H1 (cell line): ENCODE measurements around the gene SHANK1. TPM values are rescaled to one million over a fixed set of nuclear protein-coding genes. Genes with fewer than 3 reads are reported as not detected.
A peak's percentile ranks its signal among the peaks of the same experiment; 100 is the strongest.

ENCODE experiments used
- CTCF ChIA-PET: fragments of 300-600 bp; sonication (Branson Sonifier 250); formaldehyde crosslinking; loops from one replicate; lab custom pipeline; 2021; ENCODE audit not compliant: partially characterized antibody; lab: Charles Lee
- POLR2A ChIA-PET: fragments of 300-600 bp; sonication (Branson Sonifier 250); formaldehyde crosslinking; loops from one replicate; lab custom pipeline; 2021; ENCODE audit warnings: inconsistent platforms; ENCODE audit not compliant: partially characterized antibody; lab: Charles Lee
- DNase-seq, 2 experiments: peaks; one replicate each; pipeline versions ENCODE4 v3.0.0 to v3.0.0-alpha.2; 2010 to 2022; ENCODE audit warnings: low spot score in 2 of 2, low read depth in 1 of 2, mixed read lengths in 1 of 2
- FAIRE-seq: peaks from 2 replicates; lab custom pipeline; 2011; peaks lifted over from hg19 to GRCh38; lab: Jason Lieb, UNC
- H2AFZ ChIP-seq: 2 replicates; pipeline ENCODE4 v1.8.1; 2012; ENCODE audit warnings: low read length, inconsistent platforms
- H2AK5ac ChIP-seq: 2 replicates; pipeline ENCODE4 v1.6.1; 2013; ENCODE audit warnings: low read depth, low read length
- H2BK120ac ChIP-seq: replicated peaks from 2 replicates; pipeline ENCODE3; 2013; ENCODE audit warnings: low read depth, low read length, inconsistent platforms
- H2BK12ac ChIP-seq: 2 replicates; pipeline ENCODE4 v1.6.1; 2013; ENCODE audit warnings: low read depth, low read length
- H2BK15ac ChIP-seq: 2 replicates; pipeline ENCODE4 v1.6.1; 2013; ENCODE audit warnings: low read length
- H2BK20ac ChIP-seq: 2 replicates; pipeline ENCODE4 v1.6.1; 2013; ENCODE audit warnings: low read length
- H2BK5ac ChIP-seq: 2 replicates; pipeline ENCODE4 v1.6.1; 2013; ENCODE audit warnings: low read depth, low read length
- H3K14ac ChIP-seq: 2 replicates; pipeline ENCODE4 v1.6.1; 2013; ENCODE audit warnings: inconsistent platforms; ENCODE audit not compliant: insufficient read length
- H3K18ac ChIP-seq: 2 replicates; pipeline ENCODE4 v1.6.1; 2013; ENCODE audit warnings: low read length; ENCODE audit errors: extremely low read depth
- H3K23ac ChIP-seq: 2 replicates; pipeline ENCODE4 v1.6.1; 2013; ENCODE audit warnings: inconsistent platforms; ENCODE audit not compliant: insufficient read length
- H3K23me2 ChIP-seq: 2 replicates; pipeline ENCODE4 v1.6.1; 2013; ENCODE audit warnings: low read depth, low read length
- H3K27ac ChIP-seq: 2 replicates; pipeline ENCODE4 v1.6.1; 2011; ENCODE audit warnings: low read depth, low read length, inconsistent platforms
- H3K27me3 ChIP-seq, 4 experiments: replicated peaks in 1 of 4; 1 replicate in 1 of 4; 2 replicates in 3 of 4; pipeline versions ENCODE4 v1.6.1 to v1.8.1; 2011 to 2013; ENCODE audit warnings: low read length in 3 of 4, mild to moderate bottlenecking in 3 of 4, inconsistent platforms in 2 of 4, mixed read lengths in 2 of 4, moderate library complexity in 1 of 4; ENCODE audit not compliant: control insufficient read depth in 3 of 4, insufficient read depth in 3 of 4; ENCODE audit errors: extremely low read depth in 1 of 4
- H3K36me3 ChIP-seq, 4 experiments: 2 replicates each; pipeline versions ENCODE4 v1.6.1 to v1.8.1; 2011 to 2013; ENCODE audit warnings: mild to moderate bottlenecking in 4 of 4, low read length in 3 of 4, moderate library complexity in 2 of 4, control low read depth in 1 of 4, inconsistent platforms in 1 of 4; ENCODE audit not compliant: insufficient read depth in 4 of 4, control insufficient read depth in 2 of 4
- H3K4ac ChIP-seq: replicated peaks from 2 replicates; pipeline ENCODE3; 2013; ENCODE audit warnings: low read length, low read depth, mixed read lengths, inconsistent platforms; ENCODE audit not compliant: insufficient read length
- H3K4me1 ChIP-seq, 4 experiments: replicated peaks in 1 of 4; 1 replicate in 1 of 4; 2 replicates in 3 of 4; pipeline versions ENCODE4 v1.6.1 to v1.8.1; 2011 to 2013; ENCODE audit warnings: low read length in 3 of 4, inconsistent platforms in 2 of 4, mixed read lengths in 1 of 4; ENCODE audit not compliant: insufficient read depth in 4 of 4, control insufficient read depth in 3 of 4
- H3K4me2 ChIP-seq, 2 experiments: 2 replicates each; pipeline versions ENCODE4 v1.6.1 to v1.8.1; 2011 to 2013; ENCODE audit warnings: low read depth in 2 of 2, low read length in 2 of 2, control low read depth in 1 of 2, inconsistent platforms in 1 of 2, mild to moderate bottlenecking in 1 of 2; ENCODE audit not compliant: insufficient read depth in 1 of 2
- H3K4me3 ChIP-seq, 4 experiments: fragments of 200-600, 300-600 bp in 1 of 4; sonication (generic), shearing (Covaris generic), sonication (Bioruptor Twin) in 1 of 4; 2 replicates each; pipeline versions ENCODE4 v1.5.1 to v1.8.1; 2011 to 2016; ENCODE audit warnings: low read length in 4 of 4, low read depth in 3 of 4, control low read depth in 2 of 4, inconsistent platforms in 2 of 4, mild to moderate bottlenecking in 2 of 4, mixed read lengths in 1 of 4, moderate library complexity in 1 of 4; ENCODE audit not compliant: insufficient read depth in 2 of 4; ENCODE audit errors: extremely low read depth in 1 of 4
- H3K56ac ChIP-seq: replicated peaks from 2 replicates; pipeline ENCODE3; 2013; ENCODE audit warnings: low read depth, mild to moderate bottlenecking, mixed read lengths, low read length, inconsistent platforms; ENCODE audit not compliant: insufficient read length
- H3K79me1 ChIP-seq: 2 replicates; pipeline ENCODE4 v1.6.1; 2013; ENCODE audit warnings: low read depth, low read length, control low read depth
- H3K79me2 ChIP-seq, 2 experiments: 2 replicates each; pipeline versions ENCODE4 v1.6.1 to v1.8.1; 2012 to 2013; ENCODE audit warnings: low read length in 2 of 2, mild to moderate bottlenecking in 2 of 2, inconsistent platforms in 1 of 2; ENCODE audit not compliant: insufficient read depth in 2 of 2, control insufficient read depth in 1 of 2
- H3K9ac ChIP-seq, 4 experiments: replicated peaks in 1 of 4; 1 replicate in 1 of 4; 2 replicates in 3 of 4; pipeline versions ENCODE4 v1.6.1 to v1.8.1; 2011 to 2013; ENCODE audit warnings: low read depth in 3 of 4, low read length in 3 of 4, control low read depth in 2 of 4, mild to moderate bottlenecking in 2 of 4, moderate library complexity in 2 of 4, inconsistent platforms in 1 of 4; ENCODE audit errors: extremely low read depth in 1 of 4
- H3K9me3 ChIP-seq, 2 experiments: 2 replicates each; pipeline versions ENCODE4 v1.6.1 to v1.8.1; 2012 to 2013; ENCODE audit warnings: mild to moderate bottlenecking in 2 of 2, moderate library complexity in 2 of 2, control low read depth in 1 of 2, inconsistent platforms in 1 of 2, low read depth in 1 of 2, low read length in 1 of 2, mixed read lengths in 1 of 2; ENCODE audit not compliant: insufficient read depth in 2 of 2
- H4K20me1 ChIP-seq, 2 experiments: replicated peaks in 1 of 2; 2 replicates each; pipeline versions ENCODE3 to v1.8.1; 2011 to 2013; ENCODE audit warnings: inconsistent platforms in 2 of 2, low read length in 2 of 2, mild to moderate bottlenecking in 1 of 2; ENCODE audit not compliant: insufficient read depth in 2 of 2, control insufficient read depth in 1 of 2
- H4K5ac ChIP-seq: 2 replicates; pipeline ENCODE4 v1.6.1; 2013; ENCODE audit warnings: low read length, low read depth, mixed read lengths, inconsistent platforms; ENCODE audit not compliant: insufficient read length
- H4K8ac ChIP-seq: 2 replicates; pipeline ENCODE4 v1.8.0; 2013; ENCODE audit warnings: mild to moderate bottlenecking, moderate library complexity, low read length, inconsistent platforms; ENCODE audit not compliant: insufficient read depth; ENCODE audit errors: extremely low read depth
- H4K91ac ChIP-seq: replicated peaks from 2 replicates; pipeline ENCODE3; 2013; ENCODE audit warnings: low read length, mixed read lengths, inconsistent platforms; ENCODE audit not compliant: insufficient read length
- BCL11A ChIP-seq, 2 experiments: IDR thresholded peaks; one replicate each; pipeline ENCODE4 v1.6.1; 2011; ENCODE audit warnings: low read depth in 2 of 2, low read length in 2 of 2, mild to moderate bottlenecking in 2 of 2
- CBX5 ChIP-seq: fragments of 300-800, 300-1000 bp; sonication (generic); IDR thresholded peaks from 2 replicates; pipeline ENCODE4 v1.7.1; 2016; ENCODE audit warnings: antibody characterized with exemption, low read length, low read depth
- CEBPB ChIP-seq: IDR thresholded peaks from 2 replicates; pipeline ENCODE4 v1.6.1; 2012; ENCODE audit warnings: low read depth, low read length
- CHD2 ChIP-seq: IDR thresholded peaks from 2 replicates; pipeline ENCODE4 v1.6.1; 2012; ENCODE audit warnings: low read length, improper control_type of control experiment
- JUND ChIP-seq: IDR thresholded peaks from 2 replicates; pipeline ENCODE4 v1.6.1; 2011; ENCODE audit warnings: mild to moderate bottlenecking, improper control_type of control experiment, low read length
- KDM5A ChIP-seq: fragments of 200-600 bp; IDR thresholded peaks from 2 replicates; pipeline ENCODE4 v1.7.1; 2012; ENCODE audit warnings: mild to moderate bottlenecking, low read length, inconsistent platforms, mixed read lengths
- MAFK ChIP-seq: IDR thresholded peaks from 2 replicates; pipeline ENCODE4 v1.6.1; 2012; ENCODE audit warnings: low read depth, mild to moderate bottlenecking, improper control_type of control experiment, low read length
- POLR2A ChIP-seq, 2 experiments: IDR thresholded peaks; 1 replicate in 1 of 2; 2 replicates in 1 of 2; pipeline ENCODE4 v1.6.1; 2011; ENCODE audit warnings: low read depth in 2 of 2, low read length in 2 of 2, mild to moderate bottlenecking in 2 of 2; ENCODE audit errors: control extremely low read depth in 1 of 2
- RXRA ChIP-seq: IDR thresholded peaks from 2 replicates; pipeline ENCODE4 v1.6.1; 2011; ENCODE audit warnings: low read depth, mild to moderate bottlenecking, low read length, moderate library complexity; ENCODE audit not compliant: insufficient read depth
- SIN3A ChIP-seq, 2 experiments: IDR thresholded peaks in 1 of 2; conservative IDR thresholded peaks in 1 of 2; 2 replicates each; pipeline ENCODE4 v1.6.1; 2011 to 2012; ENCODE audit warnings: low read length in 2 of 2, improper control_type of control experiment in 1 of 2, low read depth in 1 of 2, mild to moderate bottlenecking in 1 of 2
- SP1 ChIP-seq: IDR thresholded peaks from 2 replicates; pipeline ENCODE4 v1.6.1; 2011; ENCODE audit warnings: low read depth, low read length
- ZNF274 ChIP-seq: IDR thresholded peaks from 2 replicates; pipeline ENCODE4 v1.7.0; 2012; ENCODE audit warnings: low read length, borderline replicate concordance; ENCODE audit errors: extremely low read depth
- WGBS, 2 experiments: shearing (Covaris generic) in 1 of 2; methylation state at CpG; one replicate each; pipeline versions ENCODE4 v1.1.6 to v1.1.7; 2013 to 2015; ENCODE audit warnings: low lambda C conversion rate in 2 of 2, mixed read lengths in 2 of 2, inconsistent platforms in 1 of 2, low coverage in 1 of 2, missing lambda C conversion rate in 1 of 2; ENCODE audit not compliant: insufficient replicate concordance in 2 of 2, insufficient coverage in 1 of 2, insufficient read length in 1 of 2; ENCODE audit errors: extremely low coverage in 1 of 2, missing lambda C conversion rate in 1 of 2; 5-methylcytosine and 5-hydroxymethylcytosine counted together
- polyA plus RNA-seq, 7 experiments: library from polyadenylated mRNA; depleted of rRNA in 3 of 7; stranded (reverse) in 5 of 7; unstranded in 2 of 7; fragments of >200 nt in 5 of 7; fragments of 200-250 nt in 2 of 7; gene quantifications; 1 replicate in 5 of 7; 2 replicates in 1 of 7; 4 replicates in 1 of 7; pipeline versions ENCODE4 v1.2.1 to v1.2.3, GENCODE V29; 2011 to 2013; ENCODE audit warnings: missing spikeins in 2 of 7, mixed read lengths in 2 of 7
- total RNA-seq: library from RNA; stranded (reverse); fragmentation: NEBNext Ultra II Directional; extraction: Animal tissue kit (Norgen Biotek cat#: 25700); gene quantifications from 2 replicates; pipeline ENCODE4 v1.2.1, GENCODE V29; 2021

The SHANK1 gene
- total and polyA plus RNA-seq, 2 of the 8 experiments (the other 6 are each of a cell fraction or from before 2014, with no cell fraction given), result 1.1 to 3.7 TPM

- Histone ChIP-seq H3K27ac (no peak overlapping the region), H2AK5ac (no peak overlapping the region), H4K91ac (no peak overlapping the region), H3K27me3 (peaks cover 0 to 17% (median 10%) of the 10 kb centered on the region in 4 experiments; a peak in 4 of 7 replicates), H4K8ac (no peak overlapping the region), H3K14ac (no peak overlapping the region), H3K23ac (no peak overlapping the region), H3K23me2 (peaks cover 3% of the 10 kb centered on the region; the same call in 1 of the 2 replicates), H4K5ac (no peak overlapping the region), H4K20me1 (peaks cover 3 to 4% of the 10 kb centered on the region in 2 experiments), H2AFZ (no peak overlapping the region), H3K79me1 (no peaks in the 10 kb centered on the region), H2BK12ac (0 out of 2 replicates have a peak overlapping the region, but pooled peaks have one; percentile 75), H3K9ac (no peak overlapping the region), H3K56ac (no peak overlapping the region), H2BK120ac (no peak overlapping the region), H3K79me2 (no peaks in the 10 kb centered on the region), H2BK15ac (no peak overlapping the region), H3K4me2 (no peak overlapping the region), H3K4me1 (peaks cover 5 to 21% (median 10%) of the 10 kb centered on the region in 4 experiments), H3K18ac (no peak overlapping the region), H3K9me3 (no peaks in the 10 kb centered on the region), H2BK5ac (no peak overlapping the region), H2BK20ac (no peak overlapping the region), H3K4ac (no peak overlapping the region), H3K36me3 (no peaks in the 10 kb centered on the region; a peak in 2 of 8 replicates), H3K4me3 (no peak overlapping the region)
- DNase-seq (no peak), FAIRE-seq (no peak)
- ChIA-PET POLR2A (interaction anchor here (0.9 to 1.7 kb wide), 6 partner anchors 11 to 86 kb away, joined by 3 to 4 read pairs (median 4); partner anchors contain the start of gene ACP4), CTCF (interaction anchor here (0.8 to 2.1 kb wide), 9 partner anchors 9 to 167 kb away, joined by 3 to 7 read pairs (median 3); no protein-coding TSS in a partner anchor)
- WGBS, 2 experiments, result 85% methylated on average over 27 of the region's 39 CpGs; no CpG with 5 or more reads in 1 of the 2 experiments
- TF ChIP-seq CEBPB (no peak), CBX5 (no peak), POLR2A (IDR thresholded peaks at IDR 0.05; ENCODE audit: control extremely low read depth in 1 of 2, low read depth in 2 of 2, low read length in 2 of 2) (no peak), KDM5A (no peak), CHD2 (no peak), ZNF274 (no peak), SP1 (no peak), RXRA (no peak), BCL11A (IDR thresholded peaks at IDR 0.05; ENCODE audit: low read depth in 2 of 2, low read length in 2 of 2) (no peak), SIN3A (conservative IDR thresholded peaks at IDR 0.05 in 1 of 2, IDR thresholded peaks at IDR 0.05 in 1 of 2; ENCODE audit: low read depth in 1 of 2, low read length in 2 of 2) (no peak), MAFK (no peak), JUND (no peak)
Measured at GRCh38 chr19:50716178-50717025, 3.2 kb downstream of the SHANK1 start.
